ENCODE results near the gene INF2. TPM values are rescaled to one million over a fixed set of nuclear protein-coding genes. Genes with fewer than 3 reads are reported as not detected.

Gene INF2
- total and polyA plus RNA-seq, 2 experiments from 2014 or later, result 36.7 to 75.5 TPM

DNA sequence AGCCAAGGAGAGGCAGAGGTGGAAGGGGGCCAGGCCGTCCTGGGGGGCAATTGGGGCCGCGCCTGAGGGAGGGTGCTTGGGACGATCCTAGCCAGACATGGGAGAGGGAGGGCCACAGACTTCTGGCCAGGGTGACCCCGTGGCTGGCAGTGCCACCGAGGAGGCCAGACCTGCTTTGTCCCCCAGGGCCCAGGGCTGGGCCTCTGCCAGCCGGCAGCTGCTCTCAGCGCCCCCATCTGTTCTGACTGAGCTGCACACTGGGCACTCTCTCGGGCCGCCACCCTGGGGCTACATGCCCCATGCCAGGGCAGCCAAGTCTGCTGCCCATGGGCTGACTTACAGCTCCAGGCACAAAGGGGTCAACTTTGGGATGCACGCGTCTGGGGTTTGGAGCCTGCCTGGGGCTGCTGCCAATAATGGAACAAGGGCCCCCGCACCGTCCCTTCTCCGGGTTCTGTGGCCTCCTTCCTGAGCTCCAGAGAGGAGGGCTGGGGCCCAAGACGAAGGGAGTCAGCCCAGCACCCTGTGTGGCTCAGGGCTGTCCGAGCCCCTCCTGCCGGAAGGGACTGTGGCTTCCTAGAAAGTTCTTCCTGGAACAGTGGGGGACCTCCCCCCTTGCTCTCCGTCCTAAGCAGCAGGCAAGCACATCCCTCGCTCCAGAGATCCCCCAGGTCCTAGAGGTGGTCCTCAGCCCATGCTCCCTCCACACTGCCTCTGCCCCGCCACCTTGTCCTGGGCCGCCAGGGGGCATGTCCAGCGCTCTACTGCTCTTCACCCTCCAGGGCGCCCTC, 35.8 kb downstream of the INF2 start:
- Histone ChIP-seq H3K4me2 (peak overlapping the region; percentile 83), H3K36me3 (ENCODE audit: insufficient read depth) (no peaks in the 10 kb centered on the region), H2AFZ (no peak overlapping the region; the same call in 1 of the 2 replicates), H3F3A (replicated peaks; ENCODE audit: low read depth) (no peaks in the 10 kb centered on the region; the same call in 1 of the 2 replicates), H3K4me1 (ENCODE audit: insufficient read depth) (peaks cover 10% of the 10 kb centered on the region; the same call in 1 of the 2 replicates), H3K27ac (ENCODE audit: low read depth) (no peak overlapping the region), H3K9me2 (ENCODE audit: insufficient read depth) (no peaks in the 10 kb centered on the region), H3K79me2 (replicated peaks; ENCODE audit: insufficient read depth) (no peaks in the 10 kb centered on the region), H3K4me3 (peak overlapping the region; percentile 62), H3K27me3 (ENCODE audit: insufficient read depth) (no peaks in the 10 kb centered on the region), H4K20me1 (replicated peaks; ENCODE audit: insufficient read depth) (no peaks in the 10 kb centered on the region)
- Mint-ChIP-seq H3K27ac (no peak overlapping the region), H3K36me3 (ENCODE audit: low read depth) (no peaks in the 10 kb centered on the region; the same call in 2 of the 3 replicates), H3K9me3 (peaks cover 4% of the 10 kb centered on the region; the same call in 2 of the 3 replicates), H3K4me1 (peaks cover 7% of the 10 kb centered on the region; the same call in 2 of the 3 replicates), H3K27me3 (ENCODE audit: insufficient read depth, low read depth, poor library complexity) (peaks cover 14% of the 10 kb centered on the region), H3K4me3 (peak overlapping the region; percentile 75)
- DNase-seq (ENCODE audit: low spot score) (peak; percentile 84), ATAC-seq (peak; percentile 68)
- TF ChIP-seq, protein P1, sequence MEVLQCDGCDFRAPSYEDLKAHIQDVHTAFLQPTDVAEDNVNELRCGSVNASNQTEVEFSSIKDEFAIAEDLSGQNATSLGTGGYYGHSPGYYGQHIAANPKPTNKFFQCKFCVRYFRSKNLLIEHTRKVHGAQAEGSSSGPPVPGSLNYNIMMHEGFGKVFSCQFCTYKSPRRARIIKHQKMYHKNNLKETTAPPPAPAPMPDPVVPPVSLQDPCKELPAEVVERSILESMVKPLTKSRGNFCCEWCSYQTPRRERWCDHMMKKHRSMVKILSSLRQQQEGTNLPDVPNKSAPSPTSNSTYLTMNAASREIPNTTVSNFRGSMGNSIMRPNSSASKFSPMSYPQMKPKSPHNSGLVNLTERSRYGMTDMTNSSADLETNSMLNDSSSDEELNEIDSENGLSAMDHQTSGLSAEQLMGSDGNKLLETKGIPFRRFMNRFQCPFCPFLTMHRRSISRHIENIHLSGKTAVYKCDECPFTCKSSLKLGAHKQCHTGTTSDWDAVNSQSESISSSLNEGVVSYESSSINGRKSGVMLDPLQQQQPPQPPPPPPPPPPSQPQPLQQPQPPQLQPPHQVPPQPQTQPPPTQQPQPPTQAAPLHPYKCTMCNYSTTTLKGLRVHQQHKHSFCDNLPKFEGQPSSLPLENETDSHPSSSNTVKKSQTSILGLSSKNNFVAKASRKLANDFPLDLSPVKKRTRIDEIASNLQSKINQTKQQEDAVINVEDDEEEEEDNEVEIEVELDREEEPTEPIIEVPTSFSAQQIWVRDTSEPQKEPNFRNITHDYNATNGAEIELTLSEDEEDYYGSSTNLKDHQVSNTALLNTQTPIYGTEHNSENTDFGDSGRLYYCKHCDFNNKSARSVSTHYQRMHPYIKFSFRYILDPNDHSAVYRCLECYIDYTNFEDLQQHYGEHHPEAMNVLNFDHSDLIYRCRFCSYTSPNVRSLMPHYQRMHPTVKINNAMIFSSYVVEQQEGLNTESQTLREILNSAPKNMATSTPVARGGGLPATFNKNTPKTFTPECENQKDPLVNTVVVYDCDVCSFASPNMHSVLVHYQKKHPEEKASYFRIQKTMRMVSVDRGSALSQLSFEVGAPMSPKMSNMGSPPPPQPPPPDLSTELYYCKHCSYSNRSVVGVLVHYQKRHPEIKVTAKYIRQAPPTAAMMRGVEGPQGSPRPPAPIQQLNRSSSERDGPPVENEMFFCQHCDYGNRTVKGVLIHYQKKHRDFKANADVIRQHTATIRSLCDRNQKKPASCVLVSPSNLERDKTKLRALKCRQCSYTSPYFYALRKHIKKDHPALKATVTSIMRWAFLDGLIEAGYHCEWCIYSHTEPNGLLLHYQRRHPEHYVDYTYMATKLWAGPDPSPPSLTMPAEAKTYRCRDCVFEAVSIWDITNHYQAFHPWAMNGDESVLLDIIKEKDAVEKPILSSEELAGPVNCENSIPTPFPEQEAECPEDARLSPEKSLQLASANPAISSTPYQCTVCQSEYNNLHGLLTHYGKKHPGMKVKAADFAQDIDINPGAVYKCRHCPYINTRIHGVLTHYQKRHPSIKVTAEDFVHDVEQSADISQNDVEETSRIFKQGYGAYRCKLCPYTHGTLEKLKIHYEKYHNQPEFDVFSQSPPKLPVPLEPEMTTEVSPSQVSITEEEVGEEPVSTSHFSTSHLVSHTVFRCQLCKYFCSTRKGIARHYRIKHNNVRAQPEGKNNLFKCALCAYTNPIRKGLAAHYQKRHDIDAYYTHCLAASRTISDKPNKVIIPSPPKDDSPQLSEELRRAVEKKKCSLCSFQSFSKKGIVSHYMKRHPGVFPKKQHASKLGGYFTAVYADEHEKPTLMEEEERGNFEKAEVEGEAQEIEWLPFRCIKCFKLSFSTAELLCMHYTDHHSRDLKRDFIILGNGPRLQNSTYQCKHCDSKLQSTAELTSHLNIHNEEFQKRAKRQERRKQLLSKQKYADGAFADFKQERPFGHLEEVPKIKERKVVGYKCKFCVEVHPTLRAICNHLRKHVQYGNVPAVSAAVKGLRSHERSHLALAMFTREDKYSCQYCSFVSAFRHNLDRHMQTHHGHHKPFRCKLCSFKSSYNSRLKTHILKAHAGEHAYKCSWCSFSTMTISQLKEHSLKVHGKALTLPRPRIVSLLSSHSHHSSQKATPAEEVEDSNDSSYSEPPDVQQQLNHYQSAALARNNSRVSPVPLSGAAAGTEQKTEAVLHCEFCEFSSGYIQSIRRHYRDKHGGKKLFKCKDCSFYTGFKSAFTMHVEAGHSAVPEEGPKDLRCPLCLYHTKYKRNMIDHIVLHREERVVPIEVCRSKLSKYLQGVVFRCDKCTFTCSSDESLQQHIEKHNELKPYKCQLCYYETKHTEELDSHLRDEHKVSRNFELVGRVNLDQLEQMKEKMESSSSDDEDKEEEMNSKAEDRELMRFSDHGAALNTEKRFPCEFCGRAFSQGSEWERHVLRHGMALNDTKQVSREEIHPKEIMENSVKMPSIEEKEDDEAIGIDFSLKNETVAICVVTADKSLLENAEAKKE (CRISPR knock-in tag; IDR thresholded peaks at IDR 0.05), result no peak
- TF ChIP-seq, protein P2, sequence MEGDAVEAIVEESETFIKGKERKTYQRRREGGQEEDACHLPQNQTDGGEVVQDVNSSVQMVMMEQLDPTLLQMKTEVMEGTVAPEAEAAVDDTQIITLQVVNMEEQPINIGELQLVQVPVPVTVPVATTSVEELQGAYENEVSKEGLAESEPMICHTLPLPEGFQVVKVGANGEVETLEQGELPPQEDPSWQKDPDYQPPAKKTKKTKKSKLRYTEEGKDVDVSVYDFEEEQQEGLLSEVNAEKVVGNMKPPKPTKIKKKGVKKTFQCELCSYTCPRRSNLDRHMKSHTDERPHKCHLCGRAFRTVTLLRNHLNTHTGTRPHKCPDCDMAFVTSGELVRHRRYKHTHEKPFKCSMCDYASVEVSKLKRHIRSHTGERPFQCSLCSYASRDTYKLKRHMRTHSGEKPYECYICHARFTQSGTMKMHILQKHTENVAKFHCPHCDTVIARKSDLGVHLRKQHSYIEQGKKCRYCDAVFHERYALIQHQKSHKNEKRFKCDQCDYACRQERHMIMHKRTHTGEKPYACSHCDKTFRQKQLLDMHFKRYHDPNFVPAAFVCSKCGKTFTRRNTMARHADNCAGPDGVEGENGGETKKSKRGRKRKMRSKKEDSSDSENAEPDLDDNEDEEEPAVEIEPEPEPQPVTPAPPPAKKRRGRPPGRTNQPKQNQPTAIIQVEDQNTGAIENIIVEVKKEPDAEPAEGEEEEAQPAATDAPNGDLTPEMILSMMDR (conservative IDR thresholded peaks at IDR 0.05; ENCODE audit: low read depth in 2 of 2), result peak; percentile 23 to 54; a peak in 3 of 4 replicates
